ENCODE data around the gene SERPINE3. TPM values are rescaled to one million over a fixed set of nuclear protein-coding genes. Genes with fewer than 3 reads are reported as not detected.

SERPINE3 gene
- total RNA-seq, 1 donor from 2014 or later = 0.16 TPM

DNA sequence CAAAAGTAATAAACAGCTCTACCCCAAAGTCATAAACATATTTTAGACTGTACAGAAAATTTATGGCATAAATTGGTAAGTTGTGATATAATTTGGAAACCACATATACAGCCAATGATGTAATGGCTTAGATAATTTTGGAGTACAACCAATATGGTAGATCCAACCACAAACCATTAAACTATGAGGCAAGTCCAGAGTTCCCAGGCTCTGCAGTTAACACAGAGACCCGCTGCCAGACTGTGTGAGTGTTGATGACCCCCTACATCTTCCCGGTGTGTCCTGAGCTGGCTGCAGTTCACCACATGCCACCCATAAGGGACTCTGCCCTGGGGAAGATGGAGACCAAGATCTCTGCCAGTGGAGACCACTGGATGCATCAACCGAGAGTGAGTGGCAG is 9.9 kb upstream of the SERPINE3 start:
- DNase-seq = no peak

DNA sequence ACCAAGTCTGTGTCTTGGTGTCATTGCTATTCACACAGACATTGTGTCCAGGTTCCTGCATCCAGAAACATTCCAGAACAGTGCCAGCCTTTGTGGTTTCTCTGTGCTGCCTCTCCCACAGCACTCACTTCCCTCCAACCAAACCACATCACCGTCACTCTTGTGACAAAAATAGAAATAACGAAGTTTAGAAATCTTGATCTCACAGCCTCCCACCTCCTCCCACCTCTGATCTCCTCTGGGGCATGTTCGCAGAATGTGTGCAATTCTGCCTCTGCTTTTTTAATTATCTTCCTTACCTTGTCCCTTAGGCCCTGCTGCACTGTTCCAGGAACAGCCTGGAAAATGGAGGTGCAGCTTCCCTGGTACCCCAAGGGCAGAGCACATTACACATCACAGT is 8.7 kb upstream of the SERPINE3 start:
- DNase-seq = peak; percentile 16

DNA sequence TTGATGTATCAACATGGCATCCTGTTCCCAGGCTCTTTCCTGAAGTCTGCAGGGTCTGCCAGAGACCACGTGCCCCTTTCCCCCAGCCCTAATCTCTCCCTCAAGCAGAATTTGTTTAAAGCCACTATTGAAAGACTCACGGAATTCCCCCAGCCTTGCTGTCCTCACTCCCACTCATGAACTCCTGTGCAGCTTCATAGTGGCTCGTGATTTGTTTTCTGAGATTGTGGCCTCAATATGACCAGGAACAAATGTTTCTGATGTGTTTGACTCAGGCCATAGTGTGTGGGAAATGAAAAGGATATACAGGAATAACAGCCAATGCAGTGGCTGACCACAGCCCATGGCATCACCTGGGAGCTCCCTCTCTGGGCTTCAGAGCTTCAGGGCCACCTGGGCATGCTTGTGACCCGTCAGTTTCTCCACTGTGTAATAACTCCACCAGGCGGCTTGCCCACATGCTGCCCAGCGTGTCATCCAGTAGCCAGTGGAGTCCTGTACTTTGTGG is 8.1 kb upstream of the SERPINE3 start:
- DNase-seq = no peak

DNA sequence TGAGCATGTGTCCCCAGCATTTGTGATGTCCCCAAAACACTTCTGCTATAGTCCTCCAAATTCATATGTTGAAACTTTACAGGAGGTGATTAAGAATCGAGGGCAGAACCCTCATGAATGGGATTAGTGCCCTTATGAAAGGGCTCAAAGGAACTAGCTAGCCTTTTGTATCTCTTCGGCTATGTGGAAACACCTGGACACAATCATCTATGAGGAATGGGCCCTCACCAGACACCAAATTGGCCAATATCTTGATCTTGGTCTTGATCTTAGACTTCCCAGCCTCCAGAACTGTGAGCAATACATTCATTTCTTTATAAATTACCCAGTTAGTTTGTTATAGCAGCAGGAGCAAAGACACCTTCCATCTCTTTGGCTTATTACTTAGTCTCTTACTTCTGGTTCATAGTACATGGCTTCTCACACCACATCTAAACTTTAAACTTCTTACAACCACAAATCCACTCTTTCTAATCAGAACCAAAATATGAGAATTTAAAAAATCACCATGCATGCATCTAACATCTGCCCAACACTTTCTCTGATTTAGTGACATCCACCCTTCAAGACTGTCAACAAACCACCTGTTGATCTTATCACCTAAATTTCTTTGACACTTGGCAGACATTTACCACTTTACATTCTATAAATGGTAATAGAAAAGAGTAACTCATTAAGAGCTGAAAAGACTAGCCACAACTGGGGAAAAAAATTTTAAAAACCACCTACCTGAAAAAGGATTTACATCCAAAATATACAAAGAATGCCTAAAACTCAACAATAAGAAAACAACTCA is 6.7 kb upstream of the SERPINE3 start:
- no peak for DNase-seq

DNA sequence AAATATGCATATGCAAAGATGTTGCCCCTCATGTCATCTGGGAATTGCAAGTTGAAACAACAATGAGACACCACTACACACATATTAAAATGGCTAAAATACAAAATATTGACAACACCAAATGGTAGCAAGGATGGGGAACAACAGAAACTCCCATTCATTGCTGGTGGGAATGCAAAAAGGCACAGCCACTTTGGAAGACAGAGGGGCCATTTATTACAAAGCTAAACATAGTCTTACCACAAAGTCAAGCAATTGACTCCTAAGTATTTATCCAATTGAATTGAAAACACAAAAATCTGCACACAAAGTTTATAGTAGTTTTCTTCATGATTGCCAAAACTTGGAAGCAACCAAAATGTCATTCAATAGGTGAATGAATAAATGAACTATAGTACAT is 6.1 kb upstream of the SERPINE3 start:
- no peak for DNase-seq

DNA sequence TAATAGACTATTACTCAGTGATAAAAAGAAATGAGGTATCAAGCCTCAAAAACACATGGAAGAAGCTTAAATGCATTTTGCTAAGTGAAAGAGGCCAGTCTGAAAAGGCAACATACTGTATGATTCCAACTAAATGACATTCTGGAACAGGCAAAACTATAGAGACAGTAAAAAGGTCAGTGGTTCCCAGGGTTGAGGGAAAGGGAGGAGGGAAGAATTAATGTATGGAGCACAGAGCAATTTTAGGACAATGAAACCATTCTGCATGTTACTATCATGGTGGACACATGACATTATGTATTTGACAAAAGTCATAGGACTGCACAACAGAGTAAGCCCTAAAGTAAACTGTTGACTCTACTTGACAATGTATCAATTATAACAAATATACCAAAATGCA is 5.7 kb upstream of the SERPINE3 start:
- DNase-seq = no peak

DNA sequence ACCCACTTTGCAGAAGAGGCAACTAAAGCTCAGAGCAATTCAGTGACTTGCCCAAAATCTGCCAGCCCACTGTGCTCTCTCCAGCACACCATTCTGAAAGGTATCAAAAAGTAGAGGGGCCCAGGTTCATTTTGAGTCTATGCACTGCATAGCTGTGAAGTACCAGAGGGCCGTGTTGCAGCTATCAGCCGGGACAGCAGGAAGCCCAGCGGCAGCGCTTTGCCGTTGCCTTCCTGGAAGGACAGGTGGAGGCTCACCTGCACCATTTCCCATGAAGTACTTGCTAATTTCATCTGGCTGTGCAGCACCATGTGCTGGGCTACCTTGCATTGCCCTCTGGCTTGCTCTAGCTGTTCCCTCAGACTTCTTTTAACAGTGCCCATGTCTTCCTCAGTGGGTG is 2.7 kb upstream of the SERPINE3 start:
- DNase-seq = no peak

DNA sequence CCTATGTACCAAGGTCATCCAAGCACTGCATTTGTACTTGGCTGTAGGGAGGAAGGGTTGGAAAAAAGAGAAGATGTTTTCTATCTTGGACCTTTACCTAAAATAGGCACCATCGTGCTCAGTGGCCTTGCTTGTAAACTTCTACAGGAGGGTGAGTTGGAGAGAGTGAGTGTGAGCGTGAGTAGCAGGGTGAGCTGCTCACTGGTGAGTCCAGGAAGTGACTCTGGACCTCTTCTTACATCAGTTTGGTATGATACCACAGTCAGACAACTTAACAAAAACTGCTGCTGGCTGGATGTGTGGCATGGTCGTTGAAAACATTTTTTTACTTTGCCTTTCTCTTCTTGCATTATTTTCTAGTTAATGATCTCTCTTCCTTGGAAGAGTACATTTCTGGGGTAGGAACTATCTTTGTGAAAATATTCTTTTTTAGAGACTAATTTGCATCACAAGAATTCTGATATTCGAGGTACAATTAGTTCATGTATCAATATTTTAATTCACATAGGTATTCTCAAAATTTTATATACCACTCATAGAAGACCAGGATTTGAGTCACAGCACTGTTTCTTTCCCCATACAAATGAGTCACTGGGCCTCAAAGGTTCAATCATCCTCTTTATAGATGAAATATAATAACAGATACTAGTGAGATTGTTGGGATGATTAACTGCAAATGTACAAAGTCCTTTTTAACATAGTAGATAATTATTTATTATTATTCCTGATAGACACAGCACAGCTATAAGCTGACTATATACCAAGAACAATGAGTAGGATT is 651 bp downstream of the SERPINE3 start:
- no peak for DNase-seq

DNA sequence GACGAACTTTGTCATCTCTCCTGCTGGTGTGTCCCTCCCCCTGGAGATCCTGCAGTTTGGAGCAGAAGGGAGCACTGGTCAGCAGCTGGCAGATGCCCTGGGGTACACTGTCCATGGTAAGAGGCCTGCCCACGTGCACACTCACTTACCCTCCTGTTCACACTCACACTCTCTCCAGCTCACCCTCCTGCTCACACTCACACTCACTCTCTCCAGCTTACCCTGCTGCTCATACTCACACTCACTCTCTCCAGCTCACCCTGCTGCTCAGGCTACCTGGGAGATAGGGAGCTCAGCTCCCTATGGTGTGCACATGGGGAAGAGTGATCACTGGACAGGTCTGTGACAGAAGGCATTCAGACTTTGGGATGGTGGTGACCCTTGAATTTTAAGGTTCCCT is 1.7 kb downstream of the SERPINE3 start:
- DNase-seq = no peak

DNA sequence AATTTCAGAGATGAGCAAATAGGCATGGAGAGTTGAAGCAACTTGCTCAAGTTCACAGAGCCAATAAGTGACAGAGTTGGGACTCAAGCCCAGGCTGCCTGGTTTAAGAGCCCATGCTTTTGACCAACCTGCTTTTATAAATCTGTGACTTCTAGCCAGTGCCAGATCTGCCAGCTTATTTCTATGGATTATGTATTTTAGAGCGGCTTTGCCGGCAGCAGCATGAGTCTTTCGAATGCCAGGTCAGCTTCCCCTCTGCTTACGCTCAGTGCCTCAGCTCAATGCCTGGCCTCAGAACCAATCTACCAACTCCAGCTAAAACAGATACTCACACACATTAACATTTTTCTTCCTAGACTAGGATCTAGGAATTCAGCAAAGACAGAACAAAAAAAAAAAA is 2.3 kb downstream of the SERPINE3 start:
- no peak for DNase-seq

DNA sequence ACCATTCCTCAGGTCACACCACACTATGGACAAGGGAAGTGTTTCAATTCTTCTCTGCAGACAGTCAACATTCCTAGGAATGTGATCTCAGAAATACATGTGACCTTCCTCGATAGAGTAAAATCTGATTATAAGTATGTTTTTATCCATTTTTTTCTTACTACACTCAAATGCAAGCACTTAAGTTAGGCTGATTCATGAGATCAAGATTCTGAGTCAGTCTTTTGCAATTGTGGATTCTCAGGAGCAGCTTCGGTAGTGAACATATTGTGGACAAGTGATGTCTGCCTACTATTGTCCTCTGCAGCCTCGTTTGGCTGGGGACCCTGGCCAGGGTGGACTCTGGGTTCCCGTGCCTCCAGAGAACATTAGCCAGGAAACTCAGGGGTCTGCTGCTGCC is 3.2 kb downstream of the SERPINE3 start:
- DNase-seq = no peak

DNA sequence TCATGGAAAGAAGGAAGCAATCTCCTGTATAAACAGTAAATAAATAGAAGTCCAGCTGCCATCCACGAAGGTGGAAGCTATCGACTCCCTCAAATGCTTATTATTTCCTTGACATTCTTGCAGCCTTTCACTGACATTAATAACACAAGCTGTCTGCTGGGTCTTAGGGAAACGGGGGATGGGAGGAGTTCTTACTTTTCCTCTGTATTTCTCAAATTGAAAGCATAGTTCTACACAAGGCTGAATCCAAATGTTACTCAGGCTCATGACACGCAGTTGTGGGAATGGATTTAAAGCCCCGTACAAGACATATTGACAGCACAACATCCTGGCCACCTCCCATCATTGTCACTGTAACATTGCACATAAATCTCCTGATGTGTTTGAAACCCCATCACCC is 4.0 kb downstream of the SERPINE3 start:
- no peak for DNase-seq

DNA sequence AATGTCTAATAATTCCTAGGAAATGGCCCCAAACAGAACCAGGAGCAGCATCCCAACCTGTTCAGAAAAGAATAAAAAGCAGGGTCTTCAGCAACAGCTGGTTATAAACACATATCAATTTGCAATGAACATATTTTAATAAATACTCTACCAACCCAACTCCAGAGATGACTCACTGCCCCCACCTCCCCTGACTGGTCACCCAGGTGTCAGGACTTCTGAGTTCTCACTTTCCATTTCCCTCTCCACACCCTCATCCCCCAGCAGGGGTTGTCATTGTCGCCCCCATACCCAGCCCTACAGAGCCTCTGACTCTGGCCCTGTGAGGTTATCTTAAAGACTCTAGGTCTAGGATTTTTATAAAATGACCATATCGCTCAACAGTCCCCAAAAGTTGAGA is 6.9 kb downstream of the SERPINE3 start:
- no peak for DNase-seq

DNA sequence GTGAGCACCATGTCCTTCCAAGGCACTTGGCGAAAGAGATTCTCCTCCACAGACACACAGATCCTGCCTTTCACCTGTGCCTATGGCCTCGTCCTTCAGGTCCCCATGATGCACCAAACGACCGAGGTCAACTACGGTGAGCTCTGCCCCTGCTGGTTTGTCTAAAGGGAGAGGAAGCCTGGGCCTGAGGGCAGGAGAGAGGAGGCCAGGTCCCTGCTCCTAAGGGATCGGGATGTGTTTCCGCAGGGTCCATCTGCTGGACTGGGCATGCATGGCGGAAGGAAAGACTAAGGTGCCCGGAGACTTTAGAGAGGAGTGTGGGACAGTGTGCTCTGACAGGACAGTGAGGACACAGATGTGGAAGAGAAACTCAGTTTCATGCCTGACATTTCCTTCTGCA is 7.6 kb downstream of the SERPINE3 start:
- no peak for DNase-seq

DNA sequence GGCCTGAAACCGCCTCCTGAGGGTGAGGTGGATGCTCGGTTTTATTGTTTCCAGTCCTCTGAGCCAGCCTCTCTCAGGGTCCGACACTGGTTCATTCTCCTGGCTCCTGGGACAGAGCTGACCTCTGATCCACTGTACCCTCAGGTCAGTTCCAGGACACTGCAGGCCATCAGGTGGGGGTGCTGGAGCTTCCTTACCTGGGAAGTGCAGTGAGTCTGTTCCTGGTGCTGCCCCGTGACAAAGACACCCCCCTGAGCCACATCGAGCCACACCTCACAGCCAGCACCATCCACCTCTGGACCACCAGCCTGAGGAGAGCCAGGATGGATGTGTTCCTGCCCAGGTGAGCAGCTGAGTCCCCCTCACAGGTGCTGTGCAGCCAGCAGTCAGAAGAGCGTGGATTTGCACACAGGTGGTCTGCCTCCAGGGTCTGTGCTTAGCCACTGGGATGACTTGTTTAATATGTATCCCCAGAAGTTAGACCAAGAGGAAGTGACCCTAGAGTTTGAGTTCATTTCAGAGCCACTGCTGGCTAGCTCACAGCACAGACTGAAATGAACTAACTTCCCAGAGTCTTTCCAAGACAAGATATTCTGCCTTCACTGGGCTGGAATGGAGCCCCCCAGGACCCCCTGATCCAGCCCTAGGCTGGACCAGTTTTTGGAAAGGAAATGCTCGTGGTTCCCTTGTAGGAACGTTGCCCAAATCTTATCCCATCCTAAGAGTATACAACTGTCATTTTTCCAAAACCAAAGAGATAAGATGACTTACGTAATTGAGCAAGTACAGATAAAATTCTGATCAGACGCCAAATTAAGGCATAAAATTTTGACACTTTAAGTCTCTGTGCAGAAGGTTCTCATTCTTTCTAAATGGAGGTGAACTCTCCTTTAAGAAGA is 8.8 kb downstream of the SERPINE3 start:
- no peak for DNase-seq

DNA sequence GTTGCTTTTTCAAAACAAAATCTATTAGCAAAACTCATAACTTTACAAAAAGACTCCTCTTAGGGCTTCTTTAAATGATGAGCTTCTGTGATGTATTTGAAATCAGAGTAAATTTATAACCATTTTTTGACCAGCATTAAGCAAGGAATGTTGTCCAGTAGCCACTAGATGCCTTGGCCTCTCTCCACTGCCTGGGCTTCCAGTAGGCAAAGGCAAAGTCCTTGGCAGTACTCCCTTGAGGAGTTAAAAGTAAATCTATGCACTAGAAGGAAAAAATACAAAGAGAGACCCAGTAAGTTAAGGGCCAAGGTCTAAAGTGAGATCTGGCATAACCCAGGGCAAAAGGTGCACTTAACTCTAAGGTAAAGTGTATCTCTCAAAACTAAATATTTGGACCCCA is 9.5 kb downstream of the SERPINE3 start:
- no peak for DNase-seq

DNA sequence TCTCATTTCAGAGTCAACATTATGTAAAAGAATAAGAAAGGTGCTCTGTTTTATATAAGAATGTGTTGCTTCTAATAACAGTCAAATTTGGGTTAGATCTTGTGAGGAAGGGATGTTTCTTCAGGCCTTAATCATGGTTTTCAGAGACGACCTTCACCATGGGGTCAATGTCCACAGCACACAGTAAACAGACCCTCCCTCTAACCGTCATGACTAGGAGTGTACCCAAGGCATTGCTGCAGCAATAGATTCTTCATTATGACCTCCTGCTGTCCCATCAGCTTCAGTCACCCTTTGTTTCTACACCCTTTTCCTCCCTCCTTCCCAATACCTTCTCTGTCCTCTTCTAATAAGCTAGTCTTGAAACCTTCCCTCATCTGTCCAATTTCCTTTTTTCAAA is 15.7 kb downstream of the SERPINE3 start:
- DNase-seq = no peak

DNA sequence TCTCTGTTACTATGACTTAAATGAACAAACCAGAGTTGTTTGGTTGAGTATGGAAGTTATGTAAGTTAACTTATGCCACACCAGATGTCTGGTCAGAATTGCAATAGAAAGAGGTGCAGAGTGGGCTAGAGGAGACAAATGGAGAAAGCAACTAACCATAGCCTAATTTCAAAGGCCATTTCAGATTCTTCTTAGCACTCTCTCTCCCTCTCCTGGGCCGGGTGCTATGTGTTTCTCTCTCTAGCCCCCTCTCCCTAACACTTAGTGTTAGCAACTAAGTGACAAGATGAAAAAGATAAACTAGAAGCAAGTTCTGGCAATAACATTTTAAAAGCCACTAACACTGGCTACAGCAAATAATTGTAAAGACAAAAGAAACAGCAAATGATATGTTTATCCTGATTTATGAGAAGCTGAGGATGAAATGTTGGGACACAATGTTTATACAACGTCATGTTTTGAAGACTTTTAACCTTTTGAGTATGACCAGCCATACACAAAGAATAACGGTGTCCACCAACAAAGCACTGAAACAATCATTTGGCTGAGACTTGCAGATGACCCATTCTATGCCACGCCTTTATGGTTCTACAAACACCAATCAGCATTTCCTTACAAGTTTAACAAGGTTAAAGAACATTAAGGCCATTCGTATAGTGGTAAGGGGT is 18.6 kb downstream of the SERPINE3 start:
- DNase-seq = no peak

DNA sequence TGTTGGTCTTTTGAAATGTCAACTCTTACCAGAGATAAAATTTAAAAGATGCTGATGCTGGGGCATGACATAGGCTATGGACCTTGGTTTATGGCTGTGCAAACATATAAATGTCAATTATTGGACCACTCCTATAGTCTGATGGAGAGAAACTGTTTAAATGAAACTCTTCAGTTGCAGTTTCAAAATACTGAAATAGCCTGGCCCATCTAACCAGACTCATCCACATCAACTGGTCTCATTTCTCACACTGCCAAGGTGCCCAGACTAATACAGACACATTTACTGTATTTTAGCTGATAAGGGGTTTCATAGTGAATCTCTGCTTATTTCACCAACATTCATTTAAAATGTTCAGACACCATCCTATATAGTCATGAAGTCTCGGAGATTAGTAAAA is 19.9 kb downstream of the SERPINE3 start:
- no peak for DNase-seq

DNA sequence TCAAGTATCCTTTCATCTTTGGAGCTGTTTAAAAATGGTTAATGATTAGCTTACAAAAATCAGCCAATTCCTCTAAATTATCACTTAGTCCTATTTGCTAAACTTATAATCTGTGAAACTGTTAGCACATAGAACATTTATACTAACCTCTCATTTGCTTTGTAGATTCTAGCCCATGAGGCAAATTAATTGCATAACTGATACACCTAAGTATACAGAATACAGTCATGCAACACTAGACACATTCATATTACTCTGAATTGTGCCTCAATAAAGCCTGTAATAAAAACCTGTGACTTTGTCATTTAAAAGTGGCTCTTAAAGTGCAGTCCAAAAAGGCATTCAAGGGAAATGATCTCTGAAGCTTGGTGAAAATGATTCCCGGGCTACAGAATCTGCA is 21.0 kb downstream of the SERPINE3 start:
- no peak for DNase-seq

DNA sequence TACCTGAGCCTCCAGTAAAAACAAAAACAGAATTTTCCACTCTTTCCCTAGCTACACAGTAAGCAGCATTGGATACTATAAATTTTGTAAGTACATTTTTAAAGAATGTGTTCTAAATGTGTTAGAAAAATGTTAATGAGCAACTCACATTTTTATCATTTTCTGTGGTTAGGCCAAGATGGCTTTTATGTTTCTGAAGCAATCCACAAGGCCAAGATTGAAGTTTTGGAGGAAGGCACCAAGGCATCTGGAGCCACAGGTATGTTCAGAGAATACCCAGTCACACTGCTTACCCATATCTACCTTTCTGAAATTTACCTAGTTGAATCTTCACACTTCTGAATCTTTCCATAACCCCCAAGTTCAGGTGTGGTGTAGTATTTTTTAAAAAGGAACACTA is 21.6 kb downstream of the SERPINE3 start:
- no peak for DNase-seq

DNA sequence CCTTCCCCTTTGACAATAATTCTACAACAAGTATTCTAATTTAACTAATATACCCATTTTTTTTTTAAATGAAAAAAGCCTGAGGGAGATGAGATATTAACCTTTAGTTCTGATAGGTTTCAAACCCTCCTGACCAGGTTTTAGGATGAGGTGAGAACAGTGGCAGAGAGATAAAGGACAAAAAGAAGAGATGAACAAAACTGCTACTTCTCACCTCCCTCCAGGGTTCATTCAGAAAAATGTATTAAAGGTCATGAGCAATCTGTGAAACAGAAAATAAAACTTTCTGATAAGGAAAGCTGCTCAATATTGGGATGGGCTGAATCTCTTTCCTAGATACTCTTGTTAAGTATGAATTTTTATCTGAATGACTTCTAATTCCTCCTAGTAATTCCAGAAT is 24.1 kb downstream of the SERPINE3 start:
- DNase-seq = no peak

Data from occipital lobe (tissue), 2 donors.